ENCODE data around the gene PNPLA6.

The PNPLA6 gene

DNA sequence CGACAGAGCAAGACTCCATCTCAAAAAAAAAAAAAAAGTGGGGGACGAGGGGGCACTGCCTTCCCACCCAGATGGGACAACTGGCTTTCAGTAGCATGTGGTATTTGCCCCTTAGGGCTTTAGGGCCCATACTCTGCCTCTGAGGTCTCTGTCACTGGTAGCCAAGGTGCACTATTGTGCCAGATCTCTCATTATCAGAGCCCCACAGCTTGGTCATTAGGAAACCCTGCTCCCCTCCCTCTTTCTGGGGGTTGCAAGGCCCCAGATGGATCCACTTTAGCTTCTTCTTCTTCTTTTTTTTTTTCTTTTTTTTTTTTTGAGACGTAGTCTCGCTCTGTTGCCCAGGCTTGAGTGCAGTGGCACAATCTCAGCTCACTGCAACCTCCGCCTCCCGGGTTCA is 30.8 kb upstream of the PNPLA6 start:
- no peak overlapping the region for H3K27ac ChIP-seq (ENCODE audit: low read length)
- no peaks in the 10 kb centered on the region for H3K27me3 ChIP-seq (ENCODE audit: low read depth, low read length)
- H3K4me3 ChIP-seq (ENCODE audit: low read depth in 1 of 2, low read length in 2 of 2) = no peak overlapping the region
- no peaks in the 10 kb centered on the region for H3K36me3 ChIP-seq (ENCODE audit: control insufficient read depth in 1 of 2, insufficient read depth in 2 of 2, low read length in 2 of 2)
- H3K4me1 ChIP-seq (ENCODE audit: control insufficient read depth in 1 of 2, insufficient read depth in 2 of 2, low read length in 2 of 2) = peaks cover 0 to 21% of the 10 kb centered on the region in 2 donors
- H3K9me3 ChIP-seq (ENCODE audit: control insufficient read depth in 1 of 2, low read length in 2 of 2) = no peaks in the 10 kb centered on the region

DNA sequence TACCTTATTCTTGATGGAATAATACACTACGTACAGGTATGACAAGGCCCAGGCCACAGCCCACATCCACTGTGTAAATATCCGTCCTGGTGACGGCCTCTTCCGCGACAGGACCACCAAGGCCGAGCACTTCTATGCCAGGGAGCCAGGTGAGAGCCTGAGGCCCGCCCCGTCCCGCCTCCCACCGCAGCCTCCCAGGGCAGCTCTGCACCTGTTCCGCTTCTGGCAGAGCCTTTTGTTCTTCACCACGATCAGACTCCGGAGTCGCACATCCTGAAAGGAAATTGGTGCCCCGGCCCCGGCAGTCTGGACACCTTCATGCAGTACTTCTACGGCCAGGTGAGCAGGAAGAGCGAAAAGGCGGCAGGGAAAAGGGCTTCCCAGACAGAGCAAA is 30.2 kb upstream of the PNPLA6 start:
- Histone ChIP-seq H3K27ac (ENCODE audit: low read length) (no peak overlapping the region), H3K36me3 (ENCODE audit: control insufficient read depth in 1 of 2, insufficient read depth in 2 of 2, low read length in 2 of 2) (no peaks in the 10 kb centered on the region), H3K4me3 (ENCODE audit: low read depth in 1 of 2, low read length in 2 of 2) (peak overlapping the region in 1 of 2 donors; percentile 23), H3K27me3 (ENCODE audit: low read depth, low read length) (no peaks in the 10 kb centered on the region), H3K4me1 (ENCODE audit: control insufficient read depth in 1 of 2, insufficient read depth in 2 of 2, low read length in 2 of 2) (peaks cover 0 to 21% of the 10 kb centered on the region in 2 donors), H3K9me3 (ENCODE audit: control insufficient read depth in 1 of 2, low read length in 2 of 2) (no peaks in the 10 kb centered on the region)

DNA sequence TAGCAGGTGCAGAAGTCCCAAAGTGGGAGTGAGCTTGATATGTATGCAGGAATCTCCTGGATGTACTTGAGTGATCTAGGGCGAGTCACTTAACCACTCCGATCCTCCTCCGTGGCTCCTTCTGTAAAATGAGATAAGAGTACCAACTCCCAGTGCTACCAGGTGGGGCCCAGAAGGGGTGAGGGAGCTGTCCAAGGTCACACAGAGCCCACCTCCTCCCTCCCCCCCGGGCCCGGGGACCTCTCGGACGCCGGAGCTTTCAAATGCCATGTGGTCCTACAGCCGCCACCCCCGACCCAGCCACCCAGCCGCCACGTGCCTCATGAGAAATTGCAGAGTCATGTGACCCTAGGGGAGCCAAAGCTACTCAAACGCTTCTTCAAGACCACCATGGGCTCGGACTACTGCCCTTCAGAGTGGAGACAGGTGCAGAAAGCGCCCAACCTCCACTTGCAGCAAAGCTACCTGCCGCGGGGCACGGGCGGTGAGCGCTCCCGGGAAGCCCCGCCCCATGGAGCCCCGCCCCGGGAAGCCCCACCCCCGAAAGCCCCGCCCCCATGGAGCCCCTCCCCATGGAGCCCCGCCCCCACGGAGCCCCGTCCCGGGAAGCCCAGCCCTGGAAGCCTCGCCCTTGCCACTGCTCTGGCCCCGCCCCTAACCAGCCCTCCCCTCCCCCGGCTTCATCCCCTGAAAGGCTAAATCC is 29.7 kb upstream of the PNPLA6 start:
- Histone ChIP-seq H3K9me3 (ENCODE audit: control insufficient read depth in 1 of 2, low read length in 2 of 2) (no peaks in the 10 kb centered on the region), H3K4me1 (ENCODE audit: control insufficient read depth in 1 of 2, insufficient read depth in 2 of 2, low read length in 2 of 2) (peaks cover 0 to 17% of the 10 kb centered on the region in 2 donors), H3K4me3 (ENCODE audit: low read depth in 1 of 2, low read length in 2 of 2) (peak overlapping the region in 1 of 2 donors; percentile 23), H3K27ac (ENCODE audit: low read length) (no peak overlapping the region), H3K36me3 (ENCODE audit: control insufficient read depth in 1 of 2, insufficient read depth in 2 of 2, low read length in 2 of 2) (no peaks in the 10 kb centered on the region), H3K27me3 (ENCODE audit: low read depth, low read length) (no peaks in the 10 kb centered on the region)

DNA sequence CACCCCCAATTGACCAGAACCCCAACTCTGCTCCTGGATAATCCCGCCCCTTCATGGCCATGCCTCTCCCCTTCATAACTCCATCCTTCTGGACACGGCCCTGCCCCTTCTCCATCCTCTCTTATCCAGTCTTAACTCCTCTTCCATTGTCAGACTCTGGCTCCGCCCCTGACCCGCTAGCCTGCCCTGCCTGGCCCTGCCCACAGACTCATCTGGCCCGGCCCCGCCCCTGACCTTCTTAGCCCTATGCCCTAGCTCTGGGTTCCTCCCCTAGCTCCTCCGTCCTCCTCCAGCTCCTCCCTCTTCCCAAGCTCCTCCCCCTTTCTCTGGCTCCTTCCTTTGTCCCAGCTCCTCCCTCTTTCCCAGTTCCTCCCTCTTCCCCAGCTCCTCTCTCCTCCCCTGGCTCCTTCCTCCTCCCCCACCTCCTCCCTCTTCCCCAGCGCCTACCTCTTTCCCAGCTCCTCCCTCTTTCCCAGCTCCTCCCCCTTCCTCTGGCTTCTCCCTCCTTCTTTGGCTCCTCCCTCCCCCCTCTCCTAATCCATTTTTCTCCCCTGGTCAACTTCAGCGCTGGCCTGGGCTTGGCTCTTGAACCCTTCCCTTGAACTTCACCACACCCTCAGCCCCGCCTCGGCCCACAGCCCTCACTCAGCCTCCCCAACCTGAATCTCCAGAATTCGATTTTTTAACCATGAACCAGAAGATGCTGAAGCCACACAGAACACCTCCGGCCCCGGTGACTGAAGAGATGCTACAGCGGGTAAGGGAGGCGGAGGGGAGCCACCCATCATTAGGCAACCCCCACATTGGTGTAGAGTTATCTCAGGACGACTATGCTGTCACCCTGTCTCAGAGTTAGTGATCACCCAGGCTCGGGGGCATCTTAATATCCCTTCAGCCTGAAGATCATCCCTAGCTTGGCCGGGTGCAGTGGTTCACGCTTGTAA is 28.9 kb upstream of the PNPLA6 start:
- no peak overlapping the region for H3K27ac ChIP-seq (ENCODE audit: low read length)
- H3K4me1 ChIP-seq (ENCODE audit: control insufficient read depth in 1 of 2, insufficient read depth in 2 of 2, low read length in 2 of 2) = peaks cover 0 to 10% of the 10 kb centered on the region in 2 donors
- H3K9me3 ChIP-seq (ENCODE audit: control insufficient read depth in 1 of 2, low read length in 2 of 2) = no peaks in the 10 kb centered on the region
- no peaks in the 10 kb centered on the region for H3K36me3 ChIP-seq (ENCODE audit: control insufficient read depth in 1 of 2, insufficient read depth in 2 of 2, low read length in 2 of 2)
- no peak overlapping the region for H3K4me3 ChIP-seq (ENCODE audit: low read depth in 1 of 2, low read length in 2 of 2)
- no peaks in the 10 kb centered on the region for H3K27me3 ChIP-seq (ENCODE audit: low read depth, low read length)

DNA sequence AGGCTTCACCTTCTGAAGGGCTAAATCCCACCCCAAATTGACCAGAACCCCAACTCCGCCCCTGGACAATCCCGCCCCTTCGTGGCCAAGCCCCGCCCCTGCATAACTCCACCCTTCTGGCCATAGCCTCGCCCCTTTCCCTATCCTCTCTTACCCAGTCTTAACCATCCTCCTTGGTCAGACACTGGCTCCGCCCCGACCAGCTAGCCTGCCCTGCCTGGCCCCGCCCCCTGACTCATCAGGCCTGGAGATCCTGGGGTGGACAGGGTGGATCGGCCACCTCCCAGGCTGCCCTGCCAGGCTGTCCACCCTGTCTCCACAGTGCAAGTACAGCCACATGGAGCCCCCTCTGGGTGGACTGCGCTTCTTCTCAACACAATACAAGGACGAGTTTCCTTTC is 27.6 kb upstream of the PNPLA6 start:
- H3K9me3 ChIP-seq (ENCODE audit: control insufficient read depth in 1 of 2, low read length in 2 of 2) = no peaks in the 10 kb centered on the region
- H3K36me3 ChIP-seq (ENCODE audit: control insufficient read depth in 1 of 2, insufficient read depth in 2 of 2, low read length in 2 of 2) = no peaks in the 10 kb centered on the region
- no peaks in the 10 kb centered on the region for H3K27me3 ChIP-seq (ENCODE audit: low read depth, low read length)
- H3K4me3 ChIP-seq (ENCODE audit: low read depth in 1 of 2, low read length in 2 of 2) = no peak overlapping the region
- no peak overlapping the region for H3K27ac ChIP-seq (ENCODE audit: low read length)
- peaks cover 0 to 10% of the 10 kb centered on the region in 2 donors for H3K4me1 ChIP-seq (ENCODE audit: control insufficient read depth in 1 of 2, insufficient read depth in 2 of 2, low read length in 2 of 2)

DNA sequence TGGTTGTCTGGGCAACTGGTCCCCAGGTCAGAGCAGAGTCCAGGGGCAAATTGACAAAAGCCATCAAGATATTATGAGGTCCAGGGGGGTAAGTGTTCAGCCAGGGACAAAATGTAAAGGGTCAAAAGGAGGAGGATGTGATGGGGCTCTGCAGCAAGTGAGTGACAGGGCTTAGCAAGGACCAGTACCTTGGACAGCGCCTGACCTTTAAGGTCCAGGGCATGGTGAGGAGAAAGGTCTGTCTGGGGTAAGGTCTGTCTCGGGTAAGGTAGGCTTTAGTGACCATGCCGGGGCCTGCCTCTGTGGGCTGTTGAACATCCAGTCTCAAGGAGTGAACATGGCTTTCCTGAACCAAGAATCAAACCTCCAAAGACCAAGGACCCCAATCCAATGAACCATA is 25.9 kb upstream of the PNPLA6 start:
- Histone ChIP-seq H3K27me3 (ENCODE audit: low read depth, low read length) (no peaks in the 10 kb centered on the region), H3K4me3 (ENCODE audit: low read depth in 1 of 2, low read length in 2 of 2) (no peak overlapping the region), H3K36me3 (ENCODE audit: control insufficient read depth in 1 of 2, insufficient read depth in 2 of 2, low read length in 2 of 2) (no peaks in the 10 kb centered on the region), H3K9me3 (ENCODE audit: control insufficient read depth in 1 of 2, low read length in 2 of 2) (no peaks in the 10 kb centered on the region), H3K4me1 (ENCODE audit: control insufficient read depth in 1 of 2, insufficient read depth in 2 of 2, low read length in 2 of 2) (peaks cover 0 to 10% of the 10 kb centered on the region in 2 donors), H3K27ac (ENCODE audit: low read length) (no peak overlapping the region)

DNA sequence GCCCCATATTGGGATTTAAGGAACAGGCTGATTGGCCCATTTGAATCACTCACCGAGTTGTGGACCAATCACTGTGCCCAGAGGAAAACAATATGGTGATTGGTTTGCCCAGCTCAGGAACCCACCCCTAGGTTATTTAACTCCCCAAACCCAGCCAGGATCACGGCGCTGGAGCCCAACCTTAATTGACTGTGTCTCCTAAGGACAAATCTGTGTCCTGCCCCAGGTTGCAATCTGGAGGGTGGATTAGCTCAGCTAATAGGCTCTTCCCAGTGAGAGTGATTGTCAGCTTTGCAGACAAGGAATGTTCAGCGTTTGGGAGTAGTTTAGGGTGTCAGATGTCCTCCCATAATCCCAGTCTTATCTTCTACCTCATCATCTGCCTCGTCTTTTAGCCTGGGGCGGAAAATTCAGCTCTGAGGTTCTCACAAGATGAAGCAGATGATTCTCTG is 23.1 kb upstream of the PNPLA6 start:
- no peak overlapping the region for H3K27ac ChIP-seq (ENCODE audit: low read length)
- H3K27me3 ChIP-seq (ENCODE audit: low read depth, low read length) = no peaks in the 10 kb centered on the region
- H3K4me1 ChIP-seq (ENCODE audit: control insufficient read depth in 1 of 2, insufficient read depth in 2 of 2, low read length in 2 of 2) = peaks cover 4 to 11% of the 10 kb centered on the region in 2 donors
- no peak overlapping the region for H3K4me3 ChIP-seq (ENCODE audit: low read depth in 1 of 2, low read length in 2 of 2)
- no peaks in the 10 kb centered on the region for H3K9me3 ChIP-seq (ENCODE audit: control insufficient read depth in 1 of 2, low read length in 2 of 2)
- H3K36me3 ChIP-seq (ENCODE audit: control insufficient read depth in 1 of 2, insufficient read depth in 2 of 2, low read length in 2 of 2) = no peaks in the 10 kb centered on the region

DNA sequence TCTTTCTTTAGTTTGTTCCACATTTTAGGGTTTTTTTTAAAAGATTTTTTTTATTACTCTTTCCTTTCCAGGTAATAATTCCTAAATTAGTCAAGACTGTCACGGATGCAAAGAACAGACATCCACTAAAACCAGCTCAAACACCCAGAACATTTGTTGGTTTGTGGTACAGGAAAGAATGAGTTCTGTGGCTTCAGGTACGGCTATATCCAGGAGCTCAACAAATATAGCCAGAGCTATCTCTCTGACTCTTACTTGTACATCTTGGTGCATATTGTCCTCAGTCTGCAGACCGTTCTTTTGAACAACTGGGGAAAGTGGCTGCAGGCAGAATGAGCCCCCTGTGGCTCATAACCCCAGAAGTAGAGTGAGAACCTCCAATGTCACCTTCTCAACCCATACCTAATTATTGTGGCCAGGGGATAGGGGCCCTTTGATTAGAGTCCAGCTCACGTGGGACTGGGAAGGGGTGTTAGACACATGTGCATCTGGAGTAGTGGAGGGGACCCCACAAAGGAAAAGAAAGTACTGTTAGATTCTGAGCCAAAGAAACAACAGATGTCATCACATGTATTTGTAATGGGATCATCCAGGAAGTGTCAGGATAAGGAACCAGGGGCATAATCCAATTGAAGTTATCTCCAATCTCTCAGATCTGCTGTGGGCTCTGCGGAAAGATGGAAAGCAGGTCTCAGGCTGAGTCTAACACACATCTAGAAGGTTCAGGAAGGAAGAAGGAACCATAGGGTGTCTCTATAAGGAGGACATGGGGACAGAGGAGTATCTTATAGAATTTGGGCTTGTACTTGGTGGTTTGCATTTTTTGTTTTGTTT is 21.5 kb upstream of the PNPLA6 start:
- Histone ChIP-seq H3K4me3 (ENCODE audit: low read depth in 1 of 2, low read length in 2 of 2) (no peak overlapping the region), H3K36me3 (ENCODE audit: control insufficient read depth in 1 of 2, insufficient read depth in 2 of 2, low read length in 2 of 2) (peaks cover 0 to 2% of the 10 kb centered on the region in 2 donors), H3K4me1 (ENCODE audit: control insufficient read depth in 1 of 2, insufficient read depth in 2 of 2, low read length in 2 of 2) (peaks cover 4 to 11% of the 10 kb centered on the region in 2 donors), H3K27ac (ENCODE audit: low read length) (no peak overlapping the region), H3K9me3 (ENCODE audit: control insufficient read depth in 1 of 2, low read length in 2 of 2) (no peaks in the 10 kb centered on the region), H3K27me3 (ENCODE audit: low read depth, low read length) (no peaks in the 10 kb centered on the region)

DNA sequence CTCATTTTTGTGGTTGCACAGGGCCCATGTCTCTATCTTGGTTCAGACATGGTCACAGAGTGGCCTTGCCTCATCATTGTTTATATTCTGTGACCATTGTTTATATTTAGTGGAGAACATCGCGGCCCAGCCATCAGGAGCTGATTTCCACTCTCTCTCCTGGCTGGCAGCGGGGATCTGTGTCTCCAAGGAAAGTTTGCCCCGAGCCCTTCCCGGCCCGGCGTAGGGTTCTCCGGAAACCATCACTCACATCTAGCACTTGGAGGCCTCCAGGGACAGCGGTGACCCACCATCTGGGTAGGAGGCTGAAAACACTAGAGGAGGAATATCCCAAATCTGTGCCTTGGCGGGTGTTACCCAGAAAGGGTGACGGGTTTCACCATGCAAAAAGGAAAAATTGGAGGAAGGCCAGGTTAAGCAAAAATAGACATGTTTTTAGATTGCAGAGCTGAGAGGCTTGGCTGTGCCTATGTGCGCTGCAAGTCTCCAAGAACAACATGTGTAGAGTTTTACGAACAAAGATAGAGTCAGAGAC is 20.3 kb upstream of the PNPLA6 start:
- Histone ChIP-seq H3K36me3 (ENCODE audit: control insufficient read depth in 1 of 2, insufficient read depth in 2 of 2, low read length in 2 of 2) (peaks cover 0 to 13% of the 10 kb centered on the region in 2 donors), H3K4me3 (ENCODE audit: low read depth in 1 of 2, low read length in 2 of 2) (peak overlapping the region; percentile 59 to 64), H3K4me1 (ENCODE audit: control insufficient read depth in 1 of 2, insufficient read depth in 2 of 2, low read length in 2 of 2) (peaks cover 4 to 11% of the 10 kb centered on the region in 2 donors), H3K9me3 (ENCODE audit: control insufficient read depth in 1 of 2, low read length in 2 of 2) (no peaks in the 10 kb centered on the region), H3K27me3 (ENCODE audit: low read depth, low read length) (no peaks in the 10 kb centered on the region), H3K27ac (ENCODE audit: low read length) (peak overlapping the region; percentile 83)

DNA sequence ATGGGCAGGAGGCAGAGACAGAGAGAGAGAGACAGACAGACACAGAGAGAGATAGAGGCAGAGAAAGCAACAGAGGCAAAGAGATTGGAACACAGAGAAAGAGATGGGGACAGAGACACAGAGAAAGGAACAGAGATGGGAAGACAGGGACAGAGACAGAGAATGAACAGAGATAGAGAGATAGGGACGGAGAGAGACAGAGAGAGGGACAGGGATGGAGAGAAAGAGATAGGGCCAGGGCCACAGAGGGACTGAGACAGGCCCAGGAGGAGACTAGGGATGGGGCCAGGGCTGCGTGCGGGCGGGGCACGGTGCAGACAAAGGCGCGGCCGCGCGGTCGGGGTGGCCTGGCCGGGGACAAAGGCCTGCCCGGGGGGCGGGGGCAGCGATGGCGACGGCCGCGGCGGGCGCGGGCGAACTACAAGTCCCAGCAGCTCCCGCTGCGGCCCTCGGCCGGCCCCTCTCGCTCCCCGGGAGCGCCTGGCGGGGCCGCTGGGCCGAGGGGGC is 19.8 kb upstream of the PNPLA6 start, which contains the start of gene ZNF358:
ZNF358 (plus strand) TSS at position 459 of the 507 bp plus-strand sequence. CDS start 3,140 bp downstream, outside the sequence.
- Histone ChIP-seq H3K4me1 (ENCODE audit: control insufficient read depth in 1 of 2, insufficient read depth in 2 of 2, low read length in 2 of 2) (peaks cover 4 to 11% of the 10 kb centered on the region in 2 donors), H3K4me3 (ENCODE audit: low read depth in 1 of 2, low read length in 2 of 2) (peak within 1 kb of the TSS; percentile 73 to 79), H3K27me3 (ENCODE audit: low read depth, low read length) (no peaks in the 10 kb centered on the region), H3K9me3 (ENCODE audit: control insufficient read depth in 1 of 2, low read length in 2 of 2) (no peaks in the 10 kb centered on the region), H3K27ac (ENCODE audit: low read length) (peak within 1 kb of the TSS; percentile 83), H3K36me3 (ENCODE audit: control insufficient read depth in 1 of 2, insufficient read depth in 2 of 2, low read length in 2 of 2) (peaks cover 0 to 17% of the 10 kb centered on the region in 2 donors)
